ENCODE data around the gene KRTAP5-11.
"Not testable (repeated sequence)": the region's sequence is repeated elsewhere in the genome, so short reads cannot be mapped to it uniquely, and the experiment has no call there.

DNA sequence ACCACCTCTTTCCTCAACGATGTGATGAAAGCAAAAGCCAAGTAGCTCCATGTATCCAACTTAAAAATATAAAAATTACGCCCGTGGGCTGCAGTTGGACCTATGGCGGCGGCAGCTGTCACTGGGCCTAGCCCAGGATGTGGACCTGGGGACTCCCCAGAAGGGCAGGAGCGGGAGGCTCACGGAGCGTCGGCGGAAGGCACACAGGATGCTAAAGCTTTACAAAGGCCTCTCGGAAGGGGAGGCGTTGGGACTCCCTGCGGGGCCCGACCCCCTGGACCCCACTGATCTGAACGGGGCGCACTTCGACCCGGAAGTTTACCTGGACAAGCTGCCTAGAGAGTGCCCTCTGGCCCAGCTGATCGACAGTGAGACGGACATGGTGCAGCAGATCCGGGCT lies 46.3 kb upstream of the KRTAP5-11 start:
- TF ChIP-seq, protein P1, sequence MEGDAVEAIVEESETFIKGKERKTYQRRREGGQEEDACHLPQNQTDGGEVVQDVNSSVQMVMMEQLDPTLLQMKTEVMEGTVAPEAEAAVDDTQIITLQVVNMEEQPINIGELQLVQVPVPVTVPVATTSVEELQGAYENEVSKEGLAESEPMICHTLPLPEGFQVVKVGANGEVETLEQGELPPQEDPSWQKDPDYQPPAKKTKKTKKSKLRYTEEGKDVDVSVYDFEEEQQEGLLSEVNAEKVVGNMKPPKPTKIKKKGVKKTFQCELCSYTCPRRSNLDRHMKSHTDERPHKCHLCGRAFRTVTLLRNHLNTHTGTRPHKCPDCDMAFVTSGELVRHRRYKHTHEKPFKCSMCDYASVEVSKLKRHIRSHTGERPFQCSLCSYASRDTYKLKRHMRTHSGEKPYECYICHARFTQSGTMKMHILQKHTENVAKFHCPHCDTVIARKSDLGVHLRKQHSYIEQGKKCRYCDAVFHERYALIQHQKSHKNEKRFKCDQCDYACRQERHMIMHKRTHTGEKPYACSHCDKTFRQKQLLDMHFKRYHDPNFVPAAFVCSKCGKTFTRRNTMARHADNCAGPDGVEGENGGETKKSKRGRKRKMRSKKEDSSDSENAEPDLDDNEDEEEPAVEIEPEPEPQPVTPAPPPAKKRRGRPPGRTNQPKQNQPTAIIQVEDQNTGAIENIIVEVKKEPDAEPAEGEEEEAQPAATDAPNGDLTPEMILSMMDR (IDR thresholded peaks at IDR 0.05; ENCODE audit: poor library complexity, severe bottlenecking) = not testable (repeated sequence)
- TF ChIP-seq EP300 (conservative IDR thresholded peaks at IDR 0.05; ENCODE audit: poor library complexity, severe bottlenecking); EZH2 (IDR thresholded peaks at IDR 0.05; ENCODE audit: borderline replicate concordance, insufficient read depth, low read length, poor library complexity, severe bottlenecking); RAD21 (conservative IDR thresholded peaks at IDR 0.05); POLR2AphosphoS5 (IDR thresholded peaks at IDR 0.05): not testable (repeated sequence)

Data from neural cell (in vitro differentiated cells).